ENCODE results near the gene MUCL3. TPM values are rescaled to one million over a fixed set of nuclear protein-coding genes. Genes with fewer than 3 reads are reported as not detected.

MUCL3 gene
- polyA plus RNA-seq, 1 of the 3 experiments (the other 2 are of a cell fraction): not detected

DNA sequence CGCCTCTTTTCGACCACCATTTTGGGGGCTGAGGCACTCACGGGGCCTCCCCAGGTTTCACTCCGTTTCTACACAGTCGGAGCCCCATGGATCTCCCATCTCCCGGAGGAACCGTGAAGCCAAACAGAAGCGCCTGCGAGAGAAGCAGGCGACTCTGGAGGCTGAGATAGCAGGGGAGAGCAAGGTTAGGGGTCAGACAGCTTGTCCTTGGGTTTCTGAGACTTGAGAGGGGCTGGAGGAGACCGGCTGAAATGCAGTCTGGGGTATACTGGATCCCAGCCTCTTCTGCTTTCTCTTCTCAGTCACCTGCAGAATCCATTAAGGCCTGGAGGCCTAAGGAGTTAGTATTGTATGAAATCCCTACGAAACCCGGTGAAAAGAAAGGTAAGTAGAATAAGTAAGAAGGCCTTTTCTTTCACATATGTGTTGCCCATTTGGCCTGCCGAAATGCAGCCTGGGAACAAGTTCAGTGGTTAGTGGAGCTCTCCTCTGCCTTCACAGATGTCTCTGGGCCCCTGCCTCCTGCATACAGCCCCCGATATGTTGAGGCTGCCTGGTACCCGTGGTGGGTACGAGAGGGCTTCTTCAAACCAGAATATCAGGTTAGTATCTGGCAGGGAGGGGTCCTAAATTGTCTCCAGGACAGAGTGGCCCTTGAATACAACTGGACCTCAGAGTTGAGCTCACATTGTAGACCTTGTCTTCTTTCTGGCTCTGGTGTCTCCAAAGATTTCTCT is 25.8 kb upstream of the MUCL3 start:
- H3K4me1 ChIP-seq (ENCODE audit: control insufficient read depth in 1 of 2, insufficient read depth in 2 of 2, low read depth in 1 of 2, low read length in 1 of 2): peaks cover 9 to 18% of the 10 kb centered on the region in 2 experiments; a peak in 3 of 4 replicates
- H3K4me2 ChIP-seq: peak overlapping the region; percentile 91
- H3K9ac ChIP-seq: peak overlapping the region; percentile 88
- no peaks in the 10 kb centered on the region for H3K9me2 ChIP-seq
- H3K79me2 ChIP-seq (ENCODE audit: insufficient read depth): no peaks in the 10 kb centered on the region
- 67% methylated on average over 14 of the region's 17 CpGs for WGBS (ENCODE audit: low lambda C conversion rate)
- peaks cover 27 to 40% of the 10 kb centered on the region in 2 experiments for H3K36me3 ChIP-seq (replicated peaks in 1 of 2; ENCODE audit: control insufficient read depth in 1 of 2, insufficient read depth in 2 of 2, low read length in 1 of 2)
- POLR2A ChIA-PET: interaction anchor here (1.0 to 1.5 kb wide), 3 partner anchors 165 to 178 kb away, joined by 4 read pairs; no protein-coding TSS in a partner anchor
- peak overlapping the region; percentile 79 to 87 for H3K27ac ChIP-seq (ENCODE audit: low read depth in 2 of 2, low read length in 1 of 2)
- H4K20me1 ChIP-seq (ENCODE audit: insufficient read depth): no peaks in the 10 kb centered on the region
- CTCF ChIA-PET: interaction anchor here (0.6 to 7.2 kb wide), 23 partner anchors 10 to 208 kb away, joined by 3 to 86 read pairs (median 5); partner anchors contain the start of gene DDR1
- H3F3A ChIP-seq (replicated peaks; ENCODE audit: insufficient read depth): peaks cover 8% of the 10 kb centered on the region
- no peaks in the 10 kb centered on the region for H3K9me3 ChIP-seq
- peak overlapping the region; percentile 56 to 66 for H3K4me3 ChIP-seq (ENCODE audit: low read depth in 2 of 2, low read length in 1 of 2)
- DNase-seq: no peak
- peak overlapping the region; percentile 77 for H2AFZ ChIP-seq (ENCODE audit: low read depth)
- TF ChIP-seq FOSL2 (IDR thresholded peaks at IDR 0.05; ENCODE audit: borderline replicate concordance, low read depth) (no peak), SIN3A (IDR thresholded peaks at IDR 0.05; ENCODE audit: borderline replicate concordance, low read depth, low read length) (no peak), JUND (IDR thresholded peaks at IDR 0.05) (no peak), TCF12 (IDR thresholded peaks at IDR 0.05) (no peak), POLR2AphosphoS5 (IDR thresholded peaks at IDR 0.05; ENCODE audit: low read depth, low read length) (no peak), YY1 (IDR thresholded peaks at IDR 0.05; ENCODE audit: low read depth) (no peak), FOXM1 (IDR thresholded peaks at IDR 0.05; ENCODE audit: low read depth) (no peak), ELF1 (IDR thresholded peaks at IDR 0.05) (no peak), FOXJ3 (CRISPR knock-in tag; IDR thresholded peaks at IDR 0.05) (no peak)
- TF ChIP-seq, protein P1, sequence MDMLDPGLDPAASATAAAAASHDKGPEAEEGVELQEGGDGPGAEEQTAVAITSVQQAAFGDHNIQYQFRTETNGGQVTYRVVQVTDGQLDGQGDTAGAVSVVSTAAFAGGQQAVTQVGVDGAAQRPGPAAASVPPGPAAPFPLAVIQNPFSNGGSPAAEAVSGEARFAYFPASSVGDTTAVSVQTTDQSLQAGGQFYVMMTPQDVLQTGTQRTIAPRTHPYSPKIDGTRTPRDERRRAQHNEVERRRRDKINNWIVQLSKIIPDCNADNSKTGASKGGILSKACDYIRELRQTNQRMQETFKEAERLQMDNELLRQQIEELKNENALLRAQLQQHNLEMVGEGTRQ (IDR thresholded peaks at IDR 0.05; ENCODE audit: borderline replicate concordance, low read depth, low read length): no peak
- TF ChIP-seq, protein P2, sequence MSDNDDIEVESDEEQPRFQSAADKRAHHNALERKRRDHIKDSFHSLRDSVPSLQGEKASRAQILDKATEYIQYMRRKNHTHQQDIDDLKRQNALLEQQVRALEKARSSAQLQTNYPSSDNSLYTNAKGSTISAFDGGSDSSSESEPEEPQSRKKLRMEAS (IDR thresholded peaks at IDR 0.05; ENCODE audit: low read depth): no peak
- TF ChIP-seq, protein P3, sequence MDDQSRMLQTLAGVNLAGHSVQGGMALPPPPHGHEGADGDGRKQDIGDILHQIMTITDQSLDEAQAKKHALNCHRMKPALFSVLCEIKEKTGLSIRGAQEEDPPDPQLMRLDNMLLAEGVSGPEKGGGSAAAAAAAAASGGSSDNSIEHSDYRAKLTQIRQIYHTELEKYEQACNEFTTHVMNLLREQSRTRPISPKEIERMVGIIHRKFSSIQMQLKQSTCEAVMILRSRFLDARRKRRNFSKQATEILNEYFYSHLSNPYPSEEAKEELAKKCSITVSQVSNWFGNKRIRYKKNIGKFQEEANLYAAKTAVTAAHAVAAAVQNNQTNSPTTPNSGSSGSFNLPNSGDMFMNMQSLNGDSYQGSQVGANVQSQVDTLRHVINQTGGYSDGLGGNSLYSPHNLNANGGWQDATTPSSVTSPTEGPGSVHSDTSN (IDR thresholded peaks at IDR 0.05): no peak
- TF ChIP-seq, protein P4, sequence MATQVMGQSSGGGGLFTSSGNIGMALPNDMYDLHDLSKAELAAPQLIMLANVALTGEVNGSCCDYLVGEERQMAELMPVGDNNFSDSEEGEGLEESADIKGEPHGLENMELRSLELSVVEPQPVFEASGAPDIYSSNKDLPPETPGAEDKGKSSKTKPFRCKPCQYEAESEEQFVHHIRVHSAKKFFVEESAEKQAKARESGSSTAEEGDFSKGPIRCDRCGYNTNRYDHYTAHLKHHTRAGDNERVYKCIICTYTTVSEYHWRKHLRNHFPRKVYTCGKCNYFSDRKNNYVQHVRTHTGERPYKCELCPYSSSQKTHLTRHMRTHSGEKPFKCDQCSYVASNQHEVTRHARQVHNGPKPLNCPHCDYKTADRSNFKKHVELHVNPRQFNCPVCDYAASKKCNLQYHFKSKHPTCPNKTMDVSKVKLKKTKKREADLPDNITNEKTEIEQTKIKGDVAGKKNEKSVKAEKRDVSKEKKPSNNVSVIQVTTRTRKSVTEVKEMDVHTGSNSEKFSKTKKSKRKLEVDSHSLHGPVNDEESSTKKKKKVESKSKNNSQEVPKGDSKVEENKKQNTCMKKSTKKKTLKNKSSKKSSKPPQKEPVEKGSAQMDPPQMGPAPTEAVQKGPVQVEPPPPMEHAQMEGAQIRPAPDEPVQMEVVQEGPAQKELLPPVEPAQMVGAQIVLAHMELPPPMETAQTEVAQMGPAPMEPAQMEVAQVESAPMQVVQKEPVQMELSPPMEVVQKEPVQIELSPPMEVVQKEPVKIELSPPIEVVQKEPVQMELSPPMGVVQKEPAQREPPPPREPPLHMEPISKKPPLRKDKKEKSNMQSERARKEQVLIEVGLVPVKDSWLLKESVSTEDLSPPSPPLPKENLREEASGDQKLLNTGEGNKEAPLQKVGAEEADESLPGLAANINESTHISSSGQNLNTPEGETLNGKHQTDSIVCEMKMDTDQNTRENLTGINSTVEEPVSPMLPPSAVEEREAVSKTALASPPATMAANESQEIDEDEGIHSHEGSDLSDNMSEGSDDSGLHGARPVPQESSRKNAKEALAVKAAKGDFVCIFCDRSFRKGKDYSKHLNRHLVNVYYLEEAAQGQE (IDR thresholded peaks at IDR 0.05; ENCODE audit: low read depth, low read length): no peak
- TF ChIP-seq, protein P5, sequence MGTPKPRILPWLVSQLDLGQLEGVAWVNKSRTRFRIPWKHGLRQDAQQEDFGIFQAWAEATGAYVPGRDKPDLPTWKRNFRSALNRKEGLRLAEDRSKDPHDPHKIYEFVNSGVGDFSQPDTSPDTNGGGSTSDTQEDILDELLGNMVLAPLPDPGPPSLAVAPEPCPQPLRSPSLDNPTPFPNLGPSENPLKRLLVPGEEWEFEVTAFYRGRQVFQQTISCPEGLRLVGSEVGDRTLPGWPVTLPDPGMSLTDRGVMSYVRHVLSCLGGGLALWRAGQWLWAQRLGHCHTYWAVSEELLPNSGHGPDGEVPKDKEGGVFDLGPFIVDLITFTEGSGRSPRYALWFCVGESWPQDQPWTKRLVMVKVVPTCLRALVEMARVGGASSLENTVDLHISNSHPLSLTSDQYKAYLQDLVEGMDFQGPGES (IDR thresholded peaks at IDR 0.05; ENCODE audit: low read depth, low read length): no peak
- H3K27me3 ChIP-seq (ENCODE audit: insufficient read depth): no peaks in the 10 kb centered on the region
